Tibial nerve (tissue), 4 donors: Measurements from ENCODE around the gene VSX1. TPM values are rescaled to one million over a fixed set of nuclear protein-coding genes. Genes with fewer than 3 reads are reported as not detected.

Experiments used
- DNase-seq, 2 donors: peaks; one replicate each; pipeline ENCODE4 v3.0.0-alpha.2; 2019; ENCODE audit warnings: low spot score in 2 of 2
- H3K27ac ChIP-seq, 4 donors: fragments of 200-600 bp; sonication (generic) in 3 of 4; one replicate each; pipeline ENCODE4 v1.5.1; 2017 to 2019; ENCODE audit warnings: mild to moderate bottlenecking in 1 of 4
- H3K27me3 ChIP-seq, 2 donors: fragments of 200-600 bp; sonication (generic) in 1 of 2; one replicate each; pipeline versions ENCODE4 v1.5.1 to v1.6.0; 2017 to 2019
- H3K36me3 ChIP-seq, 3 donors: fragments of 200-600 bp; sonication (generic); one replicate each; pipeline ENCODE4 v1.5.1; 2018 to 2019
- H3K4me1 ChIP-seq, 4 donors: fragments of 200-600 bp; sonication (generic) in 3 of 4; one replicate each; pipeline ENCODE4 v1.5.1; 2017 to 2019
- H3K4me3 ChIP-seq, 4 donors: fragments of 200-600 bp; sonication (generic) in 3 of 4; one replicate each; pipeline ENCODE4 v1.5.1; 2017 to 2019; ENCODE audit warnings: mild to moderate bottlenecking in 1 of 4, moderate library complexity in 1 of 4
- H3K9me3 ChIP-seq, 4 donors: fragments of 200-600 bp; sonication (generic) in 3 of 4; one replicate each; pipeline ENCODE4 v1.5.1; 2017 to 2019
- EP300 ChIP-seq, 2 donors: sonication (generic); formaldehyde crosslinking; IDR thresholded peaks; one replicate each; pipeline ENCODE4 v1.6.1; 2017; ENCODE audit warnings: antibody characterized with exemption in 2 of 2, mild to moderate bottlenecking in 1 of 2
- POLR2A ChIP-seq, 2 donors: fragments of 450-650 bp; IDR thresholded peaks; one replicate each; pipeline ENCODE4 v1.6.1; 2017; ENCODE audit warnings: antibody characterized with exemption in 2 of 2, mild to moderate bottlenecking in 2 of 2, moderate library complexity in 2 of 2
- WGBS, 2 donors: methylation state at CpG; one replicate each; pipeline ENCODE4 v1.1.5; 2018; 5-methylcytosine and 5-hydroxymethylcytosine counted together
- total RNA-seq, 4 donors: library from RNA; depleted of rRNA; stranded (reverse); fragments of >200 nt; gene quantifications; one replicate each; pipeline ENCODE4 v1.1.0, GENCODE V29; 2016
- TF ChIP-seq, protein P1 (sequence below), 5 experiments: fragments of 200-600 bp in 3 of 5; fragments of 450-650 bp in 2 of 5; sonication (generic) in 3 of 5; IDR thresholded peaks; one replicate each; pipeline ENCODE4 v1.5.1; 2016 to 2019; ENCODE audit warnings: antibody characterized with exemption in 5 of 5, mild to moderate bottlenecking in 3 of 5, moderate library complexity in 2 of 5

The VSX1 gene
- total RNA-seq, 4 donors from 2014 or later, result not detected

DNA sequence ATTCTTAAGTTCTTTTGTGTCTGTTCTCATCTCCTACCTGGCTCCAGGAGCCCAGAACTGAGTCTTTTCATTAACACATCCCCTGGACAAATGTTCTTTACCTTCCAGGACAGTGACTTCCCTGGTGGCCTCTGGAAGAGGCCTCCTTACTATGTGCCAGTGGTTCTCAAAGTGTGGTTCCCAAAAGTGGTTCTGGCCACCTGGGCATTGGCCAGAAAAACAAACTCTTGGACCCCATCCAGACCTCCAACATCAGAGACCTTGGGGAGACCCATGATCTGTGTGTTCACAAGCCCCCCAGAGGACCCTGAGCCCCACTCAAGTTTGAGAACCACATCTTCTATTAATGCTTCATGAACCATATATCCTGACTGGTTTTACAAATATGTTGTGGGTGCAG, 7.2 kb upstream of the VSX1 start:
- peaks cover 0 to 10% (median 4%) of the 10 kb centered on the region in 4 donors for H3K4me1 ChIP-seq
- H3K27me3 ChIP-seq, result peaks cover 0 to 55% of the 10 kb centered on the region in 2 donors
- H3K4me3 ChIP-seq, result no peak overlapping the region
- no peak for DNase-seq
- no peak overlapping the region for H3K27ac ChIP-seq
- no peaks in the 10 kb centered on the region for H3K36me3 ChIP-seq
- H3K9me3 ChIP-seq, result no peaks in the 10 kb centered on the region
- TF ChIP-seq POLR2A (IDR thresholded peaks at IDR 0.05), result no peak
- no peak for TF ChIP-seq EP300 (IDR thresholded peaks at IDR 0.05)
- TF ChIP-seq, protein P1, sequence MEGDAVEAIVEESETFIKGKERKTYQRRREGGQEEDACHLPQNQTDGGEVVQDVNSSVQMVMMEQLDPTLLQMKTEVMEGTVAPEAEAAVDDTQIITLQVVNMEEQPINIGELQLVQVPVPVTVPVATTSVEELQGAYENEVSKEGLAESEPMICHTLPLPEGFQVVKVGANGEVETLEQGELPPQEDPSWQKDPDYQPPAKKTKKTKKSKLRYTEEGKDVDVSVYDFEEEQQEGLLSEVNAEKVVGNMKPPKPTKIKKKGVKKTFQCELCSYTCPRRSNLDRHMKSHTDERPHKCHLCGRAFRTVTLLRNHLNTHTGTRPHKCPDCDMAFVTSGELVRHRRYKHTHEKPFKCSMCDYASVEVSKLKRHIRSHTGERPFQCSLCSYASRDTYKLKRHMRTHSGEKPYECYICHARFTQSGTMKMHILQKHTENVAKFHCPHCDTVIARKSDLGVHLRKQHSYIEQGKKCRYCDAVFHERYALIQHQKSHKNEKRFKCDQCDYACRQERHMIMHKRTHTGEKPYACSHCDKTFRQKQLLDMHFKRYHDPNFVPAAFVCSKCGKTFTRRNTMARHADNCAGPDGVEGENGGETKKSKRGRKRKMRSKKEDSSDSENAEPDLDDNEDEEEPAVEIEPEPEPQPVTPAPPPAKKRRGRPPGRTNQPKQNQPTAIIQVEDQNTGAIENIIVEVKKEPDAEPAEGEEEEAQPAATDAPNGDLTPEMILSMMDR (IDR thresholded peaks at IDR 0.05), result no peak

- H3K36me3 ChIP-seq, result no peaks in the 10 kb centered on the region
- peaks cover 0 to 18% (median 7%) of the 10 kb centered on the region in 4 donors for H3K4me1 ChIP-seq
- H3K27ac ChIP-seq, result no peak overlapping the region
- no peak for TF ChIP-seq POLR2A (IDR thresholded peaks at IDR 0.05)
- TF ChIP-seq, protein P1 (IDR thresholded peaks at IDR 0.05), result no peak
- no peak for TF ChIP-seq EP300 (IDR thresholded peaks at IDR 0.05)
- no peak for DNase-seq
- H3K4me3 ChIP-seq, result no peak overlapping the region
- no peaks in the 10 kb centered on the region for H3K9me3 ChIP-seq
- H3K27me3 ChIP-seq, result peaks cover 0 to 64% of the 10 kb centered on the region in 2 donors
- 60 to 71% methylated on average over 4 to 6 of the region's 6 CpGs for WGBS, 2 donors
These were observed 6.3 kb upstream of the VSX1 start for GRCh38 chr20:25088267-25088666.

DNA sequence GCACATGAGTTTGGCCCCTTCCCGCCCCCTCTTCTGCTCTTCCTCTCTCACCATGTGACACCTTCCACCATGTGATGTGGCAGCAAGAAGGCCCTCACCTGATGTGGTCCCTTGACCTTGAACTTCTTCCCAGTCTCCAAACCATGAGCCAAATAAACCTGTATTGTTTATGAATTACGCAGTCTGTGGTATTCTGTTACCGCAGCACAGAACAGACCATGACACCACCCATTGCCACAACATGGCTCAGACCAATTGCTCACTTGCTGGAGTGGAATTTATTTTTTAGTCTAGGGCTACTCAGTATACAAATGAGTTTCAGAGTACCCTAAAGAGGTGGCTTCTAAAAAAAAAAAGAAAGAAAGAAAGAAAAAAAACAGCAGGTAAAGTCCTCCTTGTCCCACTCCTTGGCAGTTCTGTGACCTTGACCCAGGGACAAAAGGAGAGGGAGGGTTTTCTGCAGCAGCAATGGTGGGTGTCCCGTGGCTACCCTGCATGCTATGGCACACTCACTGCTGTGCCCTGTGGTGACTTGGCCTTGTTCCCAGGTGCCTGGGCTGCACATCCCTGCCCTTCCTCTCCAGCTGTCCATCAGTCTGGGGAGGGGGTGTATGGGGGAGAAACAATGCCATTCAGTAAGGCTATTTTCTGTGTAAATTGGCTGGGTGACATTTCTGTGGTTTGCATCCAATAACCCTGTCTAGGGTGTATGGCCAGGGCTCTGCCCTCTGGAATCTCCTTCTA, 5.4 kb upstream of the VSX1 start:
- DNase-seq, result no peak
- no peak overlapping the region for H3K27ac ChIP-seq
- TF ChIP-seq, protein P1 (IDR thresholded peaks at IDR 0.05), result no peak
- no peak for TF ChIP-seq POLR2A (IDR thresholded peaks at IDR 0.05)
- TF ChIP-seq EP300 (IDR thresholded peaks at IDR 0.05), result no peak
- H3K4me3 ChIP-seq, result no peak overlapping the region
- H3K9me3 ChIP-seq, result no peaks in the 10 kb centered on the region
- WGBS, 2 donors, result 74 to 84% methylated on average over 4 of the region's 4 CpGs
- H3K36me3 ChIP-seq, result no peaks in the 10 kb centered on the region
- peaks cover 0 to 73% of the 10 kb centered on the region in 2 donors for H3K27me3 ChIP-seq
- H3K4me1 ChIP-seq, result peaks cover 0 to 25% (median 7%) of the 10 kb centered on the region in 4 donors

DNA sequence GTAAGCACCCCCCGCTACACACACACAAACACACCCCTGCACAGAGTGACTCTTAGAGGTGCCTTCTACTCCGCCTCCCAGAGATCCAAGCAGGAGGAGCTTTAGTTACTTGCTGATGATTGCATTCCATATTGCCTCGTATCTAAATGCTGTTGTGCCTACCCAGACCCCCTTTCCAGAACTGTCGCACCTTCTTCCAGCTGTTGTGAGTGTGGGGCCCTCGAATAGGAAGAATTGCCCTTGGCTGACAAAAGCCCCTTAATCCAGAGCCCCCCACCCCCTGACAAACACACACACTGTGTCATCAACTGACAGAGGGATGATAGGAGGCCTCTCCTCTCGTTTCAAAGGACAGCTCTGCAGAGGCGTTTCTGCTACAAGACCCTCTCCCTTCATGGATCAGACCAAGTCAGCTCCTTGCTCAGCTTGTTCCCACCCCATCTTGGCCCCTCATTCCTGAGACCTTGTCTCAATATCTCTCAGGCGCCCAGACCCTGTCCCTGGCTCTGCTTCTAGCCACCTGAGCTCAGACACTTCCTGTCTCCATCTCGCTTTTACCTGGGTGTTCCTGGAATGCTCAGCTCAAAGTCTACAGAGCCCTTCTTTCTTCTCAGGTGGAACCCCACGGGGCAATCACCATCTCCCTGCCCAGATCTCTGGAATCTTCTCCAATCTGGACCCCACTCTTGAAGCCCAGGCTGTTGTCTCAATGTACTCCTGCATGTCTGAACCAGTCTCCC, 4.0 kb upstream of the VSX1 start:
- H3K4me1 ChIP-seq, result peaks cover 0 to 35% (median 7%) of the 10 kb centered on the region in 4 donors
- H3K4me3 ChIP-seq, result no peak overlapping the region
- no peak for TF ChIP-seq POLR2A (IDR thresholded peaks at IDR 0.05)
- TF ChIP-seq EP300 (IDR thresholded peaks at IDR 0.05), result no peak
- TF ChIP-seq, protein P1 (IDR thresholded peaks at IDR 0.05), result no peak
- H3K27ac ChIP-seq, result no peak overlapping the region
- 63% methylated on average over 10 of the region's 10 CpGs for WGBS, 2 donors
- DNase-seq, result no peak
- no peaks in the 10 kb centered on the region for H3K9me3 ChIP-seq
- H3K36me3 ChIP-seq, result no peaks in the 10 kb centered on the region
- H3K27me3 ChIP-seq, result peaks cover 0 to 79% of the 10 kb centered on the region in 2 donors

- Histone ChIP-seq H3K36me3 (no peaks in the 10 kb centered on the region), H3K9me3 (no peaks in the 10 kb centered on the region), H3K4me1 (peaks cover 0 to 35% (median 7%) of the 10 kb centered on the region in 4 donors), H3K27ac (no peak overlapping the region), H3K27me3 (peaks cover 0 to 87% of the 10 kb centered on the region in 2 donors), H3K4me3 (no peak overlapping the region)
- no peak for DNase-seq
- WGBS, 2 donors, result 4 to 6% methylated on average over 35 to 36 of the region's 36 CpGs
- no peak for TF ChIP-seq POLR2A (IDR thresholded peaks at IDR 0.05)
- TF ChIP-seq EP300 (IDR thresholded peaks at IDR 0.05), result no peak
- TF ChIP-seq, protein P1 (IDR thresholded peaks at IDR 0.05), result no peak
These were observed 2.8 kb upstream of the VSX1 start for GRCh38 chr20:25084626-25085187.
